GM21390 (cell line): ENCODE data around the gene PF4V1.

Experiments
- ATAC-seq: cut with Tn5 transposase; IDR thresholded peaks from one replicate; pipeline ENCODE4 v1.9.1; 2021; ENCODE audit not compliant: unreplicated experiment

PF4V1 gene

GRCh38 chr4:73844806-73845205, 8.3 kb upstream of the PF4V1 start:
- no peak for ATAC-seq

GRCh38 chr4:73847526-73848182, 5.4 kb upstream of the PF4V1 start:
- ATAC-seq = no peak

GRCh38 chr4:73848183-73848777, 4.8 kb upstream of the PF4V1 start:
- ATAC-seq = no peak

DNA sequence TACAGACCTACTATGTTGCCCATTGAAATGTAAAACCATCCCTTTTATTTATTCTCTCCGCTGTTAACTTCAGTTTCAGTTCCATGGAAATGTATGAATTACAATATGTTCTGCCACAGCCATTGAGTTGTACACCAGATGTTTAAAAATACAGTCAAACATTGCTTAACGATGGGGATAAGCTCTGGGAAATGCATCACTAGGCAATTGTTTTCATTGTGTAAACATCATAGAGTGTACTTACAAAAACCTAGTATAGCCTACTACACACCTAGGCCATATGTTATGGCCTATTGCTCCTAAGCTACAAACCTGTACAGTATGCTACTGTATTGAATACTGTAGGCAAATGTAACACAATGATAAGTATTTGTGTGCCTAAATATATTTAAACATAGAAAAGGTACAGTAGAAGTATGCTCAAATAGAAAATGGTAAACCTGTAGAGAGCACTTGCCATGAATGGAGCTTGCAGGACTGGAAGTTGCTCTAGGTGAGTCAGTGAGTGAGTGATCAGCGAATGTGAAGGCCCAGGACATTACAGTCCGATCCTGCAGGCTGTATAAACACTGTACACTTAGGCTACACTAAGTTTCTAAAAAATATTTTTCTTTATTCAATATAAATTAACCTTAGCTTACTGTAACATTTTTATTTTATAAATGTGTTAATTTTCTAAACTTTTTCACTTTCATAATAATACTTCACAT, 2.7 kb upstream of the PF4V1 start:
- ATAC-seq = no peak

- ATAC-seq = no peak
Measured at GRCh38 chr4:73851293-73851692, 1.8 kb upstream of the PF4V1 start.

GRCh38 chr4:73852771-73853170, 325 bp upstream of the PF4V1 start:
- no peak for ATAC-seq

- no peak for ATAC-seq
Measured at GRCh38 chr4:73853718-73854473, 800 bp downstream of the PF4V1 start.

DNA sequence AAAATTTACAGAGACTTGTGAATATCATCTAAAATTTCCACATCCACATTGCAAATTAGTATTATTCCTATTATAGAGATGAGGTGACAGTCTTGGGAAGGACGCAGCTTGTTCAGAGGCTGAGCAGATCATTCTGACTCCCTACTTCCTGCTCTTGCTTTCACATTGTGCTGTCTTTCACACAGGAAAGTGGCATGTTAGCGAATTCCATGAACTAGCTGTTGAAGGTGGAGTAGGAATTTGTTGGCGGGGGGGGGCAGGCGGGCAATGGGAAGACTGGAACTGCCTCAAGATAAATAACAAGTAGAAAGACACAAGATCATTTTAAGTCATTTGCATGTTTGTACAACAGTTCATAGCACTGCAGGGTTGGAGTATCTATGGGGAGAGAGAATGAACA, 2.3 kb downstream of the PF4V1 start:
- ATAC-seq = no peak

DNA sequence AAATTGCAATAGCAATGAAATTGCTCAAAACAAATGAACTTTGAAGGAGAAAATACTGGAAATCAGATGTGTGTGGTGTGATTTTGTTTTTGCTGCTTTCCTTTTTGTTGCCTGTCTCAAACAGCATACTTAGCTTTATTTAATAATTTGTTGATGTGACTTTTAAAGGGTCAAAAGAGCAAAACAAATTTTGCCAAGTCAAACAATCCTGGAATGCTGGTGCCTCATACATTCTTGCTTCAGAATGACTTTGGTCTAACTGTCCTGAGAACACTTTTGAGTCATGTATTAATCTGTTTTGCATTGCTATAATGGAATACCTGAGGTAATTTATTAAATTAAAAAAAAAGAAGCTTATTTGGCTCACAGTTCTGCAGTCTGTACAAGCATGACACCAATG, 3.4 kb downstream of the PF4V1 start:
- ATAC-seq = no peak

DNA sequence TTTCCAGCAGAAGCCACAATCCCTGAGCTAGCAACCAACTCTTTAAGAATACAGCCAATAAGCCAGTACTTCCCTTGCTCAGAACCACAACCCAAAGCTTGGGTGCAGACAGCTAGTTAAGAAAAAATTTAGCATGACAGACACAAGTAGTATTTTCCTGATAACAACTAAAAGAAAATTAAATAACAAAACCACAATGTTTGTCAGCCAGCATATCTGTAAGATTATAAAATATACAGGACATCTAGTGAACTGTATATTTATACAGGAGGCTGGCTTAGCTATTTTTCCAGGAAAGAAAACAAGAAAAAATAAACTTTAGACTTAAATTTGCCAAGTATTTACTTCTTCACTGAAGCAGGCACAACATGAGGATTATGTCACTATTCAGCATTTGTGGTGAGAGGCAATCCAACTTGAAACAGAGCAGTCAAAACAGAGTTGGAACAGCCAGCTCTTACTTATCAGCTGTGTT, 6.6 kb downstream of the PF4V1 start:
- ATAC-seq = no peak

- ATAC-seq = no peak
Measured at GRCh38 chr4:73860181-73860580, 7.1 kb downstream of the PF4V1 start.

DNA sequence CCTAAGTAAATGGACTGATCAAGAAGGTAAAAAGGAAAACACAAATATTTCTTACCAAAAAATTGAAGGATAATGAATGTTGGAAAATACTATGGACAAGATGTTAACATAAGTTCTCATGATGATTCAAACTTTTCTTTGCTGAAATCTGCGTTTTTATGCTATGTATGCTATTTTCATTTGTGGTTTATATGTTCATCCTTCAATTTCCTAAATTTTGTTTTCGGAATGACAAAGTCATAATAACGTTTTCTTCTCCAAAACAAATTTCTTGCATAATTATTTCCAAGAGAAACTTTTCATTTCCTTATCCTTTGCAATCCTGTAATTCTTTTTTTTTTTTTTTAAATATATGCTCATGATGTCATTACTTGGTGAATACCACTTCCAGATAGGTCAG, 7.8 kb downstream of the PF4V1 start:
- ATAC-seq = no peak

DNA sequence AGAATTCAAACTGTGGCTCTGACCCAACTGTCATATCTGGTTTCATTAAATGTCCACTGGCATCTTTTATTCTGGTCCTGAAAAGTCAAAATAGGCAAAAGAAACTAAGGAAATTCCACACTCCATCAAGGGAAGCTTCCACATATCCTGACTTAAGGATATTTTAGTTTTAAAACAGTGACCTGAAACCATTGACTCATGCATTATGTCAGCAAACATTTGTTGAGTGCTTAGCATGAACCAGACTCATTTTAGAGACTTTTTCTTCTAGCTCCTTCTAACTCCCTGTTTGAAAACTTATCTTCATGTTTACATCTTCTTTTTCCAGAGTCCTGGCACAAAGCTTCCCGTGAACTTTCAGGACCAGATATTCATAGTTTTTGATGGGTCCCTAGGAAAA, 9.2 kb downstream of the PF4V1 start:
- ATAC-seq = no peak

DNA sequence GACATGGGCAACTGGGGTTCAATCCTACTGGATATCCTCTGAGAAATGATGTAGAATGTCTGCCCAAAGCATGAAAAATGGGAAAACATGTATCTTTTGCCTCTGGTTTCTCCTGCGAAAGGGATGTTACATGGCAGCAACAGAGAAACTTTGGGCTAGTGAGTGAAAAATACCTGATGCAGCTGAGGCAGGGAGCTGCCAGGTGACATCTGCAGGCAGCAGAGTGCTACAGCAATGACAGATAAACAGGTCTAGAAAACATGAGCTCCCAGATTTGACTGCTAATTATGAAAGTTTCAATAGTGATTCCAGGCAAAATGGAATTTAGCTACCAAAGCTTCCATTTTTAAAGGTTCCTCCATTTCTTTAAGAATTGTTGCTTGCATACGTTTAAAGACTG, 11.3 kb downstream of the PF4V1 start:
- ATAC-seq = no peak

DNA sequence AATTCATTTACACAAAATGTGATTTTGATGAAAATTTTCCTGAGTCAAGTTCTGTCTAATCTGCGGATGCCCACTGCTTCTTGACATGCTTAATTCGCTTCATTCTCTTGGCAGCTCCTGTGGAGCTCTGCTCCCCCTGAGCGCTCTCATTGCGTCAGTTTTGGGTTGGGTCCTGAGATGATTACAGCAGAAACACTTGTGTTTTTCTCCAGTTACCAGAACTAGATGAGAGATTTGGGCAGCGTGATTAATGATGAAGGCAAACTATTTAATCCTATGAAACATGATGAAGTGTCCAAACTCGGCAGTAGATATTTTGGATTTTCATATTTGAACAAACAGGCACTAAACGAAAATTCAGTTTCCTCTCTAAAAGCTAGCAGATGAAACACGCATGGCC, 11.9 kb downstream of the PF4V1 start:
- no peak for ATAC-seq

GRCh38 chr4:73865431-73866096, 12.5 kb downstream of the PF4V1 start:
- no peak for ATAC-seq

GRCh38 chr4:73866246-73866645, 13.2 kb downstream of the PF4V1 start:
- ATAC-seq = no peak

DNA sequence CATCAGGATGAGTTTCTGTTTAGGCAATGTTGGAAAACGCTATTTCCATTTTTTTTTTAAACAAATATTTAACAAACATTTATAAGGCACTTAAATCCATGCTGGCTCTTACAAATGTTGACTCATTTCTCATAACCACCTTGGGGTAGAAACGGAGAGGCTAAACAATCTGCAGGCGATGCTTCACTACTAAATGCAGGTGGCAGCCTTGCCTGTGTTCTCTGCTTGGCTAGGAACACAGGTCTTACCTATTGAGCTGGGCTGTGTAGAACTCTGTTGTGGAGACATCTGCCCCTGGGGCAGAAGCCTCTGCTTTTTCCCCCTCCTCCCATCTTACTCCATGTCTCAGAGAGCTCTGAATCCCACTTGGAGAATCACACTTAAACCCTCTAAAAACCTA, 14.7 kb downstream of the PF4V1 start:
- no peak for ATAC-seq

DNA sequence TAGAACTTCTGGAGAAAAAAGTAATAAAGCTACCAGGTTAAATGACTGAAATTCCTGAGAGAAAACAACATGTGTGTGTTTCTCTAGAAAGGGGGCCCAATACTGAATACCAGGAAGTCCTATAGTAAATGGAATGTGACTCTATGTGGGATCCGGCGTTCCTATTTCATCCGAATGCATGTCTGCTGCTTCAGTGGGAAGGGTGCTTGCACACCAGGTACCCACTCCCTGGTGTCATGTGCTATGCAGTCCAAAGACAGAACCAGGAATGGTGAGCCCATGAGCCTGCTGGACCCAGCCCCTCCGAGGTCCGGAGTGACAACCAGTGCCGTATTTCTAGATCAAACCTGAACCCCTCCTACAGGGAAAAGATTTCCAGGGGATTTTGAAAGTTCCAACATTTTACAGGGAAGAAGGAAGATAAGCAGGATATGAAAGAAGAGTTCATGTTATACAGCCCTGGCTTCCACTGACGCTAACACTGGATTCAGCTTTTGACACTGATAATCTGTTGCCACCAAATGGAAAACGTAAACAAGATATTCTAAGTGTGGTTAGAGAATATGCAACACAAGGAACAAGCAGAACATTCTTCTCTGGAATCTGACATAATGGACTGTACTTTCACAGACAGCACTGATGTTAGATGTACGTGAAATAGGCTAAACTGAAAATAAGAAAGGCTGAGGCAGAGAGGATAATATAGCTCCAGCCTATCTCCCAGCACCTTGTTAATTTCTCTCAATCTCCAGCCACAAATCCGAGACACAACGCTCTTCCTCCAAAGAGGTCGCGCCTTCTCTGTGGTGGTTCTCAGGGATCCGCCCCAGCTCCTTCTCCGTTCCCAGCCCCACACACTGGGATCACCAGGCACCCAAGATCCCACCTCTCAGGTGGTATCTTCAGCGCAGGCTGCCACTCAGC, 15.4 kb downstream of the PF4V1 start:
- no peak for ATAC-seq
